NCI-H2171 treated with DMSO at 0.1 percent for 48 hours (cell line): ENCODE results near the gene MYOF.
A peak's percentile ranks its signal among the peaks of the same experiment; 100 is the strongest.
"Not testable (repeated sequence)": the region's sequence is repeated elsewhere in the genome, so short reads cannot be mapped to it uniquely, and the experiment has no call there.

Experiments
- DNase-seq: peaks from one replicate; lab custom pipeline; 2025; lab: John Stamatoyannopoulos, UW

MYOF gene

GRCh38 chr10:93344691-93345090 lies 137.4 kb downstream of the MYOF start:
- no peak for DNase-seq

GRCh38 chr10:93342921-93343320 lies 139.2 kb downstream of the MYOF start:
- DNase-seq = no peak

GRCh38 chr10:93342366-93342765 lies 139.8 kb downstream of the MYOF start:
- no peak for DNase-seq

- no peak for DNase-seq
Observed at GRCh38 chr10:93337309-93337721, 144.8 kb downstream of the MYOF start.

GRCh38 chr10:93336678-93337077 lies 145.5 kb downstream of the MYOF start:
- no peak for DNase-seq

GRCh38 chr10:93336110-93336509 lies 146.0 kb downstream of the MYOF start:
- DNase-seq = no peak

- DNase-seq = no peak
Observed at GRCh38 chr10:93334901-93335327, 147.2 kb downstream of the MYOF start.

- DNase-seq = no peak
Observed at GRCh38 chr10:93334181-93334580, 148.0 kb downstream of the MYOF start.

- DNase-seq = no peak
Observed at GRCh38 chr10:93333278-93333978, 148.7 kb downstream of the MYOF start.

GRCh38 chr10:93330824-93331223 lies 151.3 kb downstream of the MYOF start:
- DNase-seq = no peak

- DNase-seq = peak; percentile 16
Observed at GRCh38 chr10:93319896-93320295, 162.2 kb downstream of the MYOF start.

GRCh38 chr10:93319096-93319495 lies 163.0 kb downstream of the MYOF start:
- no peak for DNase-seq

- DNase-seq = no peak
Observed at GRCh38 chr10:93315246-93315645, 166.9 kb downstream of the MYOF start.

GRCh38 chr10:93314656-93315055 lies 167.5 kb downstream of the MYOF start:
- DNase-seq = not testable (repeated sequence)

- no peak for DNase-seq
Observed at GRCh38 chr10:93313798-93314197, 168.3 kb downstream of the MYOF start.

- no peak for DNase-seq
Observed at GRCh38 chr10:93309062-93309461, 173.1 kb downstream of the MYOF start.

- no peak for DNase-seq
Observed at GRCh38 chr10:93305122-93305521, 177.0 kb downstream of the MYOF start.

GRCh38 chr10:93300981-93301380 lies 181.2 kb downstream of the MYOF start:
- DNase-seq = no peak

GRCh38 chr10:93300288-93300917 lies 181.7 kb downstream of the MYOF start:
- no peak for DNase-seq

- no peak for DNase-seq
Observed at GRCh38 chr10:93299606-93300287, 182.4 kb downstream of the MYOF start.

- no peak for DNase-seq
Observed at GRCh38 chr10:93299195-93299594, 182.9 kb downstream of the MYOF start.

GRCh38 chr10:93296151-93296550 lies 186.0 kb downstream of the MYOF start:
- DNase-seq = no peak

GRCh38 chr10:93293999-93294398 lies 188.1 kb downstream of the MYOF start:
- no peak for DNase-seq
